HepG2 (cell line): ENCODE data around the gene A3GALT2. TPM values are rescaled to one million over a fixed set of nuclear protein-coding genes. Genes with fewer than 3 reads are reported as not detected.

Source experiments
- BORCS8-MEF2B ChIP-seq: sonication (generic); formaldehyde crosslinking; IDR thresholded peaks from 2 replicates; pipeline ENCODE4 v1.8.0; 2022; ENCODE audit warnings: mild to moderate bottlenecking, missing genetic modification reagents
- CEBPB ChIP-seq: IDR thresholded peaks from 2 replicates; pipeline ENCODE4 v1.6.1; 2011; ENCODE audit warnings: low read depth, low read length, improper control_type of control experiment, borderline replicate concordance
- IKZF4 ChIP-seq: sonication (generic); formaldehyde crosslinking; IDR thresholded peaks from 2 replicates; pipeline ENCODE4 v1.5.1; 2020; ENCODE audit warnings: borderline replicate concordance, mild to moderate bottlenecking, low read depth, missing genetic modification reagents; ENCODE audit errors: not compliant biosample characterization
- MAFG ChIP-seq: sonication (generic); formaldehyde crosslinking; IDR thresholded peaks from 2 replicates; pipeline ENCODE4 v1.5.1; 2020; ENCODE audit warnings: mild to moderate bottlenecking, missing genetic modification reagents
- PHF21A ChIP-seq: sonication (generic); formaldehyde crosslinking; IDR thresholded peaks from 2 replicates; pipeline ENCODE4 v1.5.0; 2020; ENCODE audit warnings: mild to moderate bottlenecking, missing genetic modification reagents
- POGZ ChIP-seq: sonication (generic); formaldehyde crosslinking; IDR thresholded peaks from 2 replicates; pipeline ENCODE4 v1.4.0; 2020; ENCODE audit warnings: mild to moderate bottlenecking, missing genetic modification reagents
- POLR2A ChIP-seq, 2 experiments: IDR thresholded peaks; 2 replicates each; pipeline ENCODE4 v1.6.1; 2011; ENCODE audit warnings: low read depth in 2 of 2, low read length in 2 of 2, mild to moderate bottlenecking in 1 of 2, moderate library complexity in 1 of 2; ENCODE audit not compliant: insufficient read depth in 1 of 2
- RFXAP ChIP-seq: sonication (generic); formaldehyde crosslinking; IDR thresholded peaks from 2 replicates; pipeline ENCODE4 v1.4.0; 2020; ENCODE audit warnings: missing genetic modification reagents, borderline replicate concordance
- SIX1 ChIP-seq: sonication (generic); formaldehyde crosslinking; IDR thresholded peaks from 2 replicates; pipeline ENCODE4 v1.4.0; 2020; ENCODE audit warnings: missing genetic modification reagents, borderline replicate concordance
- SOX13 ChIP-seq, 3 experiments: fragments of 450-650 bp in 1 of 3; sonication (generic) in 1 of 3; formaldehyde crosslinking in 1 of 3; IDR thresholded peaks in 2 of 3; conservative IDR thresholded peaks in 1 of 3; 2 replicates each; pipeline versions ENCODE4 v1.5.0 to v1.6.1; 2016 to 2020; ENCODE audit warnings: antibody characterized with exemption in 1 of 3, mild to moderate bottlenecking in 1 of 3, missing compliant biosample characterization in 1 of 3, missing genetic modification reagents in 1 of 3, moderate library complexity in 1 of 3
- SPEN ChIP-seq: sonication (generic); formaldehyde crosslinking; IDR thresholded peaks from 2 replicates; pipeline ENCODE4 v1.5.1; 2020; ENCODE audit warnings: low read depth, mild to moderate bottlenecking, missing genetic modification reagents
- TARDBP ChIP-seq: sonication (generic); formaldehyde crosslinking; IDR thresholded peaks from 2 replicates; pipeline ENCODE4 v1.8.0; 2022; ENCODE audit warnings: mild to moderate bottlenecking, missing genetic modification reagents
- U2AF1 ChIP-seq: fragments of 200-400 bp; formaldehyde crosslinking; optimal IDR thresholded peaks from 2 replicates; pipeline ENCODE3; 2017; ENCODE audit warnings: mild to moderate bottlenecking, low read depth, low read length
- ZBTB3 ChIP-seq: sonication (generic); formaldehyde crosslinking; IDR thresholded peaks from 2 replicates; pipeline ENCODE4 v1.4.0; 2020; ENCODE audit warnings: low read depth, mild to moderate bottlenecking, moderate library complexity, missing genetic modification reagents, borderline replicate concordance
- ZNF225 ChIP-seq: sonication (generic); formaldehyde crosslinking; IDR thresholded peaks from 2 replicates; pipeline ENCODE4 v1.4.0; 2020; ENCODE audit warnings: mild to moderate bottlenecking, missing genetic modification reagents
- ZNF292 ChIP-seq: sonication (generic); formaldehyde crosslinking; IDR thresholded peaks from 2 replicates; pipeline ENCODE4 v1.8.1; 2022; ENCODE audit warnings: mild to moderate bottlenecking, low read depth, missing genetic modification reagents, borderline replicate concordance
- ZNF30 ChIP-seq: sonication (generic); formaldehyde crosslinking; IDR thresholded peaks from 2 replicates; pipeline ENCODE4 v1.5.0; 2020; ENCODE audit warnings: mild to moderate bottlenecking, missing genetic modification reagents
- ZNF329 ChIP-seq: sonication (generic); formaldehyde crosslinking; IDR thresholded peaks from 2 replicates; pipeline ENCODE4 v1.9.0; 2021; ENCODE audit warnings: low read depth, mild to moderate bottlenecking, missing genetic modification reagents
- ZNF569 ChIP-seq: sonication (generic); formaldehyde crosslinking; IDR thresholded peaks from 2 replicates; pipeline ENCODE4 v1.5.0; 2020; ENCODE audit warnings: mild to moderate bottlenecking, missing genetic modification reagents, moderate library complexity, borderline replicate concordance
- ZNF629 ChIP-seq: sonication (generic); formaldehyde crosslinking; conservative IDR thresholded peaks from 2 replicates; pipeline ENCODE4 v1.5.0; 2020; ENCODE audit warnings: missing genetic modification reagents
- polyA plus RNA-seq, 8 experiments: library from polyadenylated mRNA; depleted of rRNA in 3 of 8; stranded (reverse) in 7 of 8; unstranded in 1 of 8; fragments of >200 nt; fragmentation: Illumina TruSeq in 4 of 8; extraction: Trizol in 4 of 8; gene quantifications; 2 replicates each; pipeline versions ENCODE4 v1.2.1 to v1.2.3, GENCODE V29; 2011 to 2016; ENCODE audit warnings: low read depth in 4 of 8, missing spikeins in 1 of 8, mixed read lengths in 1 of 8; ENCODE audit not compliant: insufficient read depth in 1 of 8
- total RNA-seq, 5 experiments: library from RNA; depleted of rRNA; stranded (reverse); fragments of >200 nt; fragmentation: Illumina TruSeq; extraction: Trizol; gene quantifications; 2 replicates each; pipeline ENCODE4 v1.2.3, GENCODE V29; 2016; ENCODE audit warnings: low read depth in 1 of 5
- TF ChIP-seq, protein P1 (sequence below): IDR thresholded peaks from 2 replicates; pipeline ENCODE4 v1.6.1; 2016; ENCODE audit warnings: low read depth
- TF ChIP-seq, protein P2 (sequence below): IDR thresholded peaks from 2 replicates; pipeline ENCODE4 v1.6.1; 2016; ENCODE audit warnings: missing genetic modification reagents, missing compliant biosample characterization
- TF ChIP-seq, protein P3 (sequence below): sonication (generic); formaldehyde crosslinking; IDR thresholded peaks from 2 replicates; pipeline ENCODE4 v1.5.1; 2020; ENCODE audit warnings: missing genetic modification reagents, mild to moderate bottlenecking, borderline replicate concordance
- TF ChIP-seq, protein P4 (sequence below): sonication (generic); formaldehyde crosslinking; conservative IDR thresholded peaks from 2 replicates; pipeline ENCODE4 v1.5.0; 2020; ENCODE audit warnings: missing genetic modification reagents
- TF ChIP-seq, protein P5 (sequence below): sonication (generic); formaldehyde crosslinking; IDR thresholded peaks from 2 replicates; pipeline ENCODE4 v1.8.1; 2023; ENCODE audit warnings: mild to moderate bottlenecking, missing genetic modification reagents, borderline replicate concordance

A3GALT2 gene
- total and polyA plus RNA-seq, 2 of the 13 experiments (the other 11 are each of a cell fraction or from before 2014, with no cell fraction given): not detected

DNA sequence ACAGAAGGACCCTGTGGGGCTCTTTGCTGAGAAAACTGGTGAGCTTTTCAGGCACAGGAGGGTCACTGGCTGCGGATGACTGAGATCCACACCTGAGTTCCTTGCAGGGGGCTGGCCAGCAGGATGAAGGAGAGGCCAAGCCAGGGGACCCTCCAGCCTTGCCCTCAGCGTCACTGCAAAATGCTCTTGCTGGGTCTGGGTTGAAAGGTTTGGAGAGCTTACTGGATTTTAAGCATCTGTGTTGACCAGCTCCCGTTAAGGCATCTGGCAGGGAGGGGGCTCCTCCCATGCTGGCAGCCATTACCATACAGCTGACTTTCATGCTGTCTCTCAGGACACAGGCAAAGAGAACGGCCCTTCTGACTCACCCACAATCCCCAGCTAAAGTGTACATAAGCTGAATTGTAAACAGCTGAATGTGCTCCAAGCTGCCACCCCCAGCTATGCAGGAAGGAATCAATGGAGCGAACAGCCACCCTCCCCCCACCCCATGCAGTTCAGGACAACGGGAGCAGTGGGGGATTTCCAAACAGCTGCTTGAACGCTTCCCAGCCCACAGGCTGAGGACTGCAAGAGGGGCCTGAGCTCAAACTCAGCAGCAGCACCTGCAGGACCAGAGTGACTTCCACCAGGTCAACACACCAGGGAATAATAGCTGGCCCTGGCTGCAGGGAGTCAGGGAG lies 21.3 kb upstream of the A3GALT2 start (continued):
- TF ChIP-seq ZNF30 (CRISPR knock-in tag) (no peak), IKZF4 (CRISPR knock-in tag) (no peak), POGZ (peak; percentile 86), PHF21A (peak; percentile 98), ZNF329 (no peak), TARDBP (CRISPR knock-in tag) (peak; percentile 95), MAFG (CRISPR knock-in tag) (no peak), SPEN (peak; percentile 36; the same call in 1 of the 2 replicates), SOX13 (IDR thresholded peaks at IDR 0.05) (peak; percentile 74; the same call in 1 of the 2 replicates), SOX13 (CRISPR knock-in tag; conservative IDR thresholded peaks at IDR 0.05 in 1 of 2, IDR thresholded peaks at IDR 0.05 in 1 of 2) (peak in 1 of 2 experiments; percentile 91; a peak in 2 of 4 replicates), ZNF569 (no peak), ZNF225 (no peak), SIX1 (CRISPR knock-in tag) (peak; percentile 65; the same call in 1 of the 2 replicates), U2AF1 (peak; percentile 54), BORCS8-MEF2B (CRISPR knock-in tag) (0 out of 2 replicates have a peak, but pooled peaks have one; percentile 45), ZBTB3 (0 out of 2 replicates have a peak, but pooled peaks have one; percentile 44), CEBPB (peak; percentile 26; the same call in 1 of the 2 replicates), RFXAP (CRISPR knock-in tag) (peak; percentile 82), POLR2A (IDR thresholded peaks at IDR 0.05; ENCODE audit: insufficient read depth in 1 of 2, low read depth in 2 of 2, low read length in 2 of 2) (peak; percentile 13 to 60; a peak in 2 of 4 replicates), ZNF292 (CRISPR knock-in tag) (peak; percentile 92; the same call in 1 of the 2 replicates), ZNF629 (CRISPR knock-in tag) (0 out of 2 replicates have a peak, but pooled peaks have one; percentile 34)
- TF ChIP-seq, protein P1, sequence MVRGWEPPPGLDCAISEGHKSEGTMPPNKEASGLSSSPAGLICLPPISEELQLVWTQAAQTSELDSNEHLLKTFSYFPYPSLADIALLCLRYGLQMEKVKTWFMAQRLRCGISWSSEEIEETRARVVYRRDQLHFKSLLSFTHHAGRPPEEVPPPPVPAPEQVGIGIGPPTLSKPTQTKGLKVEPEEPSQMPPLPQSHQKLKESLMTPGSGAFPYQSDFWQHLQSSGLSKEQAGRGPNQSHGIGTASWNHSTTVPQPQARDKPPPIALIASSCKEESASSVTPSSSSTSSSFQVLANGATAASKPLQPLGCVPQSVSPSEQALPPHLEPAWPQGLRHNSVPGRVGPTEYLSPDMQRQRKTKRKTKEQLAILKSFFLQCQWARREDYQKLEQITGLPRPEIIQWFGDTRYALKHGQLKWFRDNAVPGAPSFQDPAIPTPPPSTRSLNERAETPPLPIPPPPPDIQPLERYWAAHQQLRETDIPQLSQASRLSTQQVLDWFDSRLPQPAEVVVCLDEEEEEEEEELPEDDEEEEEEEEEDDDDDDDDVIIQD (CRISPR knock-in tag): peak; percentile 72; the same call in 1 of the 2 replicates
- TF ChIP-seq, protein P2, sequence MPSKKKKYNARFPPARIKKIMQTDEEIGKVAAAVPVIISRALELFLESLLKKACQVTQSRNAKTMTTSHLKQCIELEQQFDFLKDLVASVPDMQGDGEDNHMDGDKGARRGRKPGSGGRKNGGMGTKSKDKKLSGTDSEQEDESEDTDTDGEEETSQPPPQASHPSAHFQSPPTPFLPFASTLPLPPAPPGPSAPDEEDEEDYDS: peak; percentile 65; the same call in 1 of the 2 replicates
- TF ChIP-seq, protein P3, sequence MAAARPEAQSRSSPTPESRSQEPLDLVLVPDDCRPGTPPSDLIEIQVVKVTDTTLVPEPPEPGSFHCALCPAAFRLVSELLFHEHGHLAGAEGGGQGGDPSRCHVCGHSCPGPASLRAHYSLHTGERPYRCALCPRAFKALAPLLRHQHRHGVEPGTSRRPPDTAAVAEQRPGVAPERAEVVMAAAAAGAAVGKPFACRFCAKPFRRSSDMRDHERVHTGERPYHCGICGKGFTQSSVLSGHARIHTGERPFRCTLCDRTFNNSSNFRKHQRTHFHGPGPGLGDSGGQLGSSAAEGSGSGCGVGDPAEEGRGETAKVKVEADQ: peak; percentile 71; the same call in 1 of the 2 replicates
- TF ChIP-seq, protein P4, sequence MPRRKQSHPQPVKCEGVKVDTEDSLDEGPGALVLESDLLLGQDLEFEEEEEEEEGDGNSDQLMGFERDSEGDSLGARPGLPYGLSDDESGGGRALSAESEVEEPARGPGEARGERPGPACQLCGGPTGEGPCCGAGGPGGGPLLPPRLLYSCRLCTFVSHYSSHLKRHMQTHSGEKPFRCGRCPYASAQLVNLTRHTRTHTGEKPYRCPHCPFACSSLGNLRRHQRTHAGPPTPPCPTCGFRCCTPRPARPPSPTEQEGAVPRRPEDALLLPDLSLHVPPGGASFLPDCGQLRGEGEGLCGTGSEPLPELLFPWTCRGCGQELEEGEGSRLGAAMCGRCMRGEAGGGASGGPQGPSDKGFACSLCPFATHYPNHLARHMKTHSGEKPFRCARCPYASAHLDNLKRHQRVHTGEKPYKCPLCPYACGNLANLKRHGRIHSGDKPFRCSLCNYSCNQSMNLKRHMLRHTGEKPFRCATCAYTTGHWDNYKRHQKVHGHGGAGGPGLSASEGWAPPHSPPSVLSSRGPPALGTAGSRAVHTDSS (CRISPR knock-in tag): no peak
- TF ChIP-seq, protein P5, sequence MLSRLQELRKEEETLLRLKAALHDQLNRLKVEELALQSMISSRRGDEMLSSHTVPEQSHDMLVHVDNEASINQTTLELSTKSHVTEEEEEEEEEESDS (CRISPR knock-in tag): 0 out of 2 replicates have a peak, but pooled peaks have one; percentile 48
